Mucosa of descending colon (tissue), 3 donors: Measurements from ENCODE around the gene CFC1. TPM values are rescaled to one million over a fixed set of nuclear protein-coding genes. Genes with fewer than 3 reads are reported as not detected.
A peak's percentile ranks its signal among the peaks of the same experiment; 100 is the strongest.
"Not testable (repeated sequence)": the region's sequence is repeated elsewhere in the genome, so short reads cannot be mapped to it uniquely, and the experiment has no call there.

ENCODE experiments used
- ATAC-seq: fragments of 200-7000 bp; cut with Tn5 transposase; one replicate; pipeline ENCODE4 v1.9.1; 2020; ENCODE audit warnings: mild to moderate bottlenecking, moderate library complexity
- DNase-seq, 3 donors: peaks; one replicate each; pipeline ENCODE4 v3.0.0-alpha.2; 2020
- H3K36me3 ChIP-seq: fragments of 200-600 bp; one replicate; pipeline ENCODE4 v1.8.0; 2021; ENCODE audit warnings: low read depth, mild to moderate bottlenecking
- H3K4me1 ChIP-seq: fragments of 200-600 bp; one replicate; pipeline ENCODE4 v1.8.0; 2021; ENCODE audit warnings: low read depth, mild to moderate bottlenecking
- H3K4me3 ChIP-seq: fragments of 200-600 bp; one replicate; pipeline ENCODE4 v1.8.0; 2021; ENCODE audit warnings: mild to moderate bottlenecking
- H3K9me3 ChIP-seq: fragments of 200-600 bp; one replicate; pipeline ENCODE4 v1.8.0; 2021; ENCODE audit warnings: mild to moderate bottlenecking
- intact Hi-C, 2 donors: fragments of 100-400 bp; cut with DNase I in 1 of 2; cut with micrococcal nuclease in 1 of 2; formaldehyde crosslinking; loops; one replicate each; pipeline versions ENCODE4 v1.11.0 to v1.11.1; 2022; cut with DNase I, micrococcal nuclease
- long read RNA-seq, 2 donors: library from polyadenylated mRNA; unstranded; transcript quantifications; one replicate each; pipeline ENCODE4 v2.0.0, GENCODE V29; 2019 to 2021
- total RNA-seq, 3 donors: library from RNA; stranded (reverse); fragmentation: NEBNext Ultra II Directional in 2 of 3; extraction: Animal tissue kit (Norgen Biotek cat#: 25700) in 2 of 3; gene quantifications; one replicate each; pipeline versions ENCODE4 v1.2.1 to v1.2.4, GENCODE V29; 2021 to 2023
- donor health status: DM: no; HTN: no; CAD: no; lungs with moderate emphysema.
- donor health status: DM: no; HTN: no; CAD: no.
- donor health status: DM: no; HTN: yes; CAD: no.

Gene CFC1
- under 1 TPM; 0.28 to 0.92 (median 0.69) TPM for total RNA-seq
- long read RNA-seq, donor 1, result 0 reads
- long read RNA-seq, donor 2, result 0 reads

DNA sequence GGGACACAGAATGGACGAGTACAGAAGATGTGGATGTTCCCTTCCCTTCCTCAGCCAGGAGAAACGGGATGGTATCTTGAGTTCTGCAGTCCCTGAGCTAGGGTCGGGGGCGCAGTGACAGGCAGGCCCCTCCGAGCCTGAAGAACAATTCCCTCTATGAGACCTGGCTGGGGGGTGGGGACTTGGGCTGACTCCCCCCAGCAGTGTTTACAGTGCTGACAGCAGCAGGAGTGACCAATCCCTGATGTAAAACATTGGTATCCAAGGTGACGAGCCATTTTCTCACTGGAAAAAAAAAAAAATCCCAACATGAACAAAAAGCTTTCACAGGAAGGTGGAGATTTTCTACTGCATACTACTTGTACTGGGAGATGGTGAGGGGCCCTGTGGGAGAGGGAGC is at the start of gene CFC1:
Gene CFC1, minus strand, starts transcription at position 183 of the 400 bp plus-strand sequence. CDS start 288 bp downstream, outside the sequence.
- H3K4me1 ChIP-seq, H3K4me3 ChIP-seq, ATAC-seq, H3K36me3 ChIP-seq, intact Hi-C loops, H3K9me3 ChIP-seq, DNase-seq: not testable (repeated sequence)

DNA sequence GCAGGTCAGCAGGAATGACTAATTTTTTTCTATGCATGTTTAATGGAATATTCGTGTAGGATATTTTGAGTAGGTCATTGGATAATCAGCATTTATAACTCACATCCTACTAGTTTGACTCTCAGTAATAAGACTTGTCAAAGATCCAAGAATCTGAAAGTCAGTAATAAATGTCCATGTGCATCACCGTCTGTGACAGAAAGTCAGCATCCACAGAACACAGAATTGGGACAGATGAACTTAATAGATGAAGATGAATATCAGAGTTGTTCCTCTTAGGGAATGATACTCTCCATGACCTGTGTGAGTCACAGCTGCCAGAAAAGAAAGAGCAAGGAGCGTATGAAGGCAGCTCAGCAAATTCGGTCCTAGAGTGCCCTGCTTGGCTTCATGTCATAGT is 42.3 kb upstream of the CFC1 start:
- ATAC-seq, H3K4me1 ChIP-seq, intact Hi-C loops, H3K36me3 ChIP-seq, H3K4me3 ChIP-seq, DNase-seq, H3K9me3 ChIP-seq: not testable (repeated sequence)

DNA sequence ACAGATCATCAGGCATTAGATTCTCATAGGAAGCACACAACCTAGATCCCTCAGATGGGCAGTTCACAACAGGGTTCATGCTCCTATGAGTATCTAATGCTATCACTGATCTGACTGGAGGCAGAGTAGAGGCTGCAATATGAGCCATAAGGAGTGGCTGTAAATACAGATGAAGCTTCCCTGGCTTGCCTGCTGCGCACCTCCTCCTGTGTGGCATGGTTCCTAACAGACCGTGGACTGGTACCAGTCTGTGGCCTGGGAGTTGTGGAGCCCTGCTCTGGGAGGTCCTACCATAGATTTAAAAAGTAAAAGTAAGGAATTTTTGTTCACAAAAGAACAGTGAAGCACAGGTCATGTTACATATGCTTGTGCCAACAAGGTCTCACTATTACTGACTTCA is 39.6 kb upstream of the CFC1 start:
- H3K4me1 ChIP-seq, H3K4me3 ChIP-seq, H3K36me3 ChIP-seq, DNase-seq, ATAC-seq, intact Hi-C loops, H3K9me3 ChIP-seq: not testable (repeated sequence)

DNA sequence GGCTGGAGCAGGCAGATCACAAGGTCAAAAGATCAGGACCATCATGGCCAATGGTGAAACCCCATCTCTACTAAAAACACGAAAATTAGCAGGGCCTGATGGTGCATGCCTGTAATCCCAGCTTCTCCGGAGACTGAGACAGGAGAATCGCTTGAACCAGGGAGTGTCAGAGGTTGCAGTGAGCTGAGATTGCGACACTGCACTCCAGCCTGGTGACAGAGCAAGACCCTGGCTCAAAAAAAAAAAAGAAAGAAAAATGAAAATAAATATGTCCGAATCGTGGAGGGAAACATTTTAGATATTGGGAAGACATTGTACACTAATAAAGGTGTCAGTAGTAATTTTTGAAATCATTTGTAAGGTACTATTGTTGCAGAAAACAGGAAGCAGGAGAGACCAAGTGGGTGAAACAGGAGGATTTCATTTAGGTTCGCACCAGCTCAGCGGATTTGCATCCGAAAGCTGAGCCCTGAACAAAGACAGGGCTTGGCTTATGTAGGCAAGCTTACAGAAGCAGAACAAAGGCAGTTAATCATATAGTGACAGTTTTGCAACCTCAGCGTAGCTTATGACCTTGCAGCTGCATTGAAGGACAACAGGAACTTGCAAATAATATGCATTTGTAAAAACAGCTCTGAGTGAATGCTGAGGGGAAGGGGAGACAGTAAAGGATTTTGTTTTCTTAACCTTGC is 29.6 kb upstream of the CFC1 start:
- H3K36me3 ChIP-seq, H3K4me1 ChIP-seq, intact Hi-C loops, H3K9me3 ChIP-seq, DNase-seq, H3K4me3 ChIP-seq, ATAC-seq: not testable (repeated sequence)

DNA sequence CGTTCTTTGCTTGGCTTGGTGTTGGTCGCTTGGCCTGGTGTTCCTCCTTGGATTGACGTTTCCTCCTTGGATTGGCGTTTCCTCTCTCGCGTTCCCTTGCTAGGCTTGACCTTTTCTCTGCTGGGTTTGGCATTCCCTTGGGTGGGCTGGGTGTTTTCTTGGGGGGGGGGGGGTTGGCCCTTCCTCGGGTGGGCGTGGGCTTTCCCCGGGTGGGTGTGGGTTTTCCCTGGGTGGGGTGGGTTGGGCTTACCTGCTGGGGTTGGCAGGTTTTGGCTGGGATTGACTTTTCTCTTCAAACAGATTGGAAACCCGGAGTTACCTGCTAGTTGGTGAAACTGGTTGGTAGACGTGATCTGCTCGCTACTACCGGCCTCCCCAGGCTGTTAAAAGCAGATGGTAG is 11.8 kb upstream of the CFC1 start, which contains the start of gene POTEJ:
Gene POTEJ, plus strand, starts transcription at position 301 of the 400 bp plus-strand sequence. Its CDS starts 93 bp downstream, at position 394.
- DNase-seq, H3K4me1 ChIP-seq, intact Hi-C loops, H3K4me3 ChIP-seq, H3K36me3 ChIP-seq, H3K9me3 ChIP-seq, ATAC-seq: not testable (repeated sequence)

DNA sequence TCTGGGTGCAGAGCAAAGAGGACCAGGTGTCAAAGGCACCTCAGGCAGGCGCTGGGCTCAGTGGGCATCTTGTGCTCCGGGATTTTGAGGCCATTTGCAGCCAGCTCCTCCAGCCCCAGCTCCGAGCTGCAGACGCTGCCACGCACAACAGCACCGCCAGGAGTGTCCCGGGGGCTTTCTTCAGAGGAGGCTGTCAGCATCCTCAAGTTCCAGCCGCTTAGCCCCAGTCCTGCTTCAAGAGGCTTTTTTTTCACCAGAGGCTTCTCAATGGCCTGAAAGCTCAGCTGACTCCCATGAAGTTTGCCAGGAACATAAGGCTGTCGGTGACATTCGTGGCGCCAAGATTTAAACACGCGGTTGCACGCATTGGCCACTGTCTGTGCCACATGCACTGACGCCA is 11.1 kb upstream of the CFC1 start:
- H3K9me3 ChIP-seq, H3K36me3 ChIP-seq, DNase-seq, intact Hi-C loops, ATAC-seq, H3K4me1 ChIP-seq, H3K4me3 ChIP-seq: not testable (repeated sequence)

DNA sequence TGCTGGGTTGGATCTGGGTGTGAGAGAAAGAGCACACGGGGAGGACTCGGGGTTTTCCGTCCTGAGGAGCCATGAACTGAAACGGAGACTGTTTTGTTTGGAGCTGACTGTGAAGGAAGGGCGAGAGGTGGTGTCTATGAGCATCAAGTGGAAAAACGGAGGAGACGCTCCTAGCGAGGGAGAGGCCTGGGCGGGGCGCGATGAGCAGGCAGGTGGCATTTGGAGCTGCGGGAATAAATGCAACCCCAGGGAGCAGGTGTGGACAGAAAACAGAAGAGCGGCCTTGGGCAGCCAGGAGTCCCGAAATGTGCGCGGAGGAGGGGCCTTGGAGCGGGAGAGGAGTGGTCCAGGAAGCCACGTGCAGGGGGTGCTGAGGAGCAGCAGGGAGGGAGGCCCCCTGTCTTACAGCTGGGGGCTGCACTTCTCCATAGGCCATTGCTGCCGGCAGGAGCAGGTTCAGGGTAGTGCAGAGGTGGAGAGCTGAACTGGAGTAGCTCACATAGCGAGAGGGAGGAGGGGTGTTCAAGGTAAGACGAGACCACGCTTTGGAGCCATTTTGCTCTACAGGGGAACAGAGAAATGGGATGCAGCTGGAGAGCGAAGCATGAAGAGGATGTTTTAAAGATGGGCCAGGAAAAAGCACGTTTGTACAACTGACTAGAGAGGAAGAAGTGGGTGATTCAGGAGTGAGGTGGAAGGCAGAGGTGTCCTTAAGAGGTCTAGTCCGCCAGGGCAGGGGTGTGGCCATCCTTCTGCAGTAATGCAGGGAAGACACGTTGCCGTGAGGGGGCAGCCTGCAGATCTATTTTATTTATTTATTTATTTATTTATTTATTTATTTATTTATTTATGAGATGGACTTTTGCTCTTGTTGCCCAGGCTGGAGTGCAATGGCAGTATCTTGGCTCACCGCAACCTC is 9.9 kb upstream of the CFC1 start:
- peak; percentile 39 for ATAC-seq

DNA sequence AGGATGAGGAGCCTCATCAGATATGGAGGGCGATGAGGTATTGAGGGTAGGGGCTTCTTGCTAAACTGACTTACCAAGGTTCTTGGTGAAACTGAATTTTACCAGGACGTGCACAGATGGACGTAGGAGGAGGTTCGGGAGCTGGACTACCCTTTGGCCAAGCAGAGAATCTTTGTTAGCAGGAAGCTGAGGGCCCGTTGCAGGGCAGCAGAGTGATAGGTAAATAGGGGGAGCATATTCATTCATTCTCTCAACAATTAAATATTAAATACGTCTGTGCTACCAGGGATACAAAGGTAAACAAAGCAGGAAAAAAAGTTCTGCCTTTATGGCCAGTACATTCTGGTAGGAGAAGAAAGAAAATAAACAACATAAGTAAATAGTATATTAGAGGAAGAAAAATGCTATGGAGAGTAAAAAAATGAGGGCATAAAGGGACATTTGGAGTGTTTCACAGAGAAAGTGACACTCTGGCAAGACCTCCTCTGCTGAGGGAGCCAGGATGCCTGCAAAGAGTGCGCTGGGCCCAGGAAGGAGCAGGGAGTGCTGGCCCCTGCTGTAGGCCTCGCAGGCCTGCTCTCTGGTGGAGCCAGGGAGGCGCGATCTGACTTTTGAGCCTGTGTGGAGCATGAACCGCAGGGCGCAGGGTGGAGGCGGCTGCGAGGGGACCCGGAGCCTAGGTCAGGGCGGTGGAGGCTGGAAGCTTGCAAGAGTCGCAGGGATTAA is 9.1 kb upstream of the CFC1 start:
- H3K4me1 ChIP-seq, DNase-seq, H3K9me3 ChIP-seq, H3K36me3 ChIP-seq, intact Hi-C loops, H3K4me3 ChIP-seq: not testable (repeated sequence)
- peak; percentile 30 for ATAC-seq

More for the DNA sequence above, 9.9 kb upstream of the CFC1 start:
- intact Hi-C loops, H3K4me1 ChIP-seq, DNase-seq, H3K36me3 ChIP-seq, H3K9me3 ChIP-seq, H3K4me3 ChIP-seq: not testable (repeated sequence)

DNA sequence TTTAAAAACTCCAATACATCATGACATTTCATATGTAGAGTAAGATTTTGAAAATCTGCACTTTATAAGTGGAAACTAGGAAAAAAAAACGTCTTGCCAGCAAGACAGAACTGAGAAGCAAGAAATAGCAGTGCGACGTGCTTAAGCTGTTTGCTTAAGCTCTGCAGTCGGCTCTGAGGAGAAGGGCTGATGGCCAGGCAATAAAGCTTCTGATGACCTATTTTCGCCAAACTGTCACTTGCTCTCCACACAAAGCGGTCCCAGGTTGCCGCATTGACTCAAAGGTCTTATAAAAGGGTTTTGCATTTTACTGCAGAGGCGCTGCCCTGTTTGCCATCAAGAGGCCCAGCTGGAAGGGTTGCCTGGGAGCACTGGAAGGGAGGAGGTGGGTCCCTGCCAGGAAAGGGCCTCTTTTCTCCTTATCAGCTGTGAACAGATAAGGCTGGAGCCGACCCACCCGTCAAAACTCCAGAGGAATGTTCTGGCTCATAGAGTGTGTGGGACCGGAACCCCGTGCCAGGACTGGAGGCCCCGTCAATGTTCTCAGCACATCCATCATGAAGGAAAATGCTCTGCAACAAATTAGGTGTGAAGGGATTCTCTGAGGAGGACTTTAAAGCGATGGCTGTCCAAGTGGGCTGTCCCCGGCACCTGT is 2.4 kb upstream of the CFC1 start:
- peak; percentile 78 for ATAC-seq
- H3K4me3 ChIP-seq, H3K4me1 ChIP-seq, H3K9me3 ChIP-seq, DNase-seq, intact Hi-C loops, H3K36me3 ChIP-seq: not testable (repeated sequence)

DNA sequence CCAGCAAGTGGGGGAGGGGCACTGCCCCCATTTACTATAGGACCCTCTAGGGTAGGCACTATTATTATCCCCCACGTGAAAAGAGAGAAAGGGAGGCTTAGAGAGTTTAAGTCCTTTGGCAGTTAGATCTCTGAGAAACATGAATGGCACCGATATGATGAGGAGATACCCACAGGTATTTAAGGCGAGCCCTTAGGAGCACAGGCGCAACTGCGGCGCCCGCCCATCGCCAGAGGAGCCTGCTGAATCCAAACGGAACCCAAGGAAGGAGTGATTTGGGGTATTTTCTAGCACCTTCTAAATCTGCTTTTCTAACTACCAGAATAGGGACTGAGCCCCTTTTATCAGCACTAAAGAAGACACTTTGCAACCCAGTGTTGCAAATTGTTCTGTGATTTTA is 551 bp upstream of the CFC1 start:
- H3K9me3 ChIP-seq, H3K4me3 ChIP-seq, ATAC-seq, H3K4me1 ChIP-seq, H3K36me3 ChIP-seq, DNase-seq, intact Hi-C loops: not testable (repeated sequence)

DNA sequence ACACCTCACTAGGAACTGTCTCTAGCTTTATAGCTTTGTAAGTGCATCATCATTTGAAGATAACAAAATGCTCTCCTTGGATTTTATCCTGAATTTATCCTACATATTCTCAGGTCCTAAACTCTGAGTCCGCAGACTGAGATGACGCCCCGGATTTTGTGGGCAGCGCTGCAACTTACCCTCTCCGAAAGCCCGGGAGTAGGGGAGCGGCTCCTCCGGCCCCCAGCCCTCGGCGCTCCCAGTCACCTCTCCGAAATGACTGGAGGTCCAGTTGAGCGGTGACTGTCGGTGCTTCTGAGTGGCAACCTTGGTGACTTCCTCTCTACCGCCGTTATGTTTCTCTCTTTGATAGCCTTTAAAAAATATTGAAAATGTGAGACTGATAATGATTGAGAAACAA is 912 bp downstream of the CFC1 start:
- H3K36me3 ChIP-seq, H3K4me3 ChIP-seq, H3K4me1 ChIP-seq, H3K9me3 ChIP-seq, intact Hi-C loops, DNase-seq, ATAC-seq: not testable (repeated sequence)

DNA sequence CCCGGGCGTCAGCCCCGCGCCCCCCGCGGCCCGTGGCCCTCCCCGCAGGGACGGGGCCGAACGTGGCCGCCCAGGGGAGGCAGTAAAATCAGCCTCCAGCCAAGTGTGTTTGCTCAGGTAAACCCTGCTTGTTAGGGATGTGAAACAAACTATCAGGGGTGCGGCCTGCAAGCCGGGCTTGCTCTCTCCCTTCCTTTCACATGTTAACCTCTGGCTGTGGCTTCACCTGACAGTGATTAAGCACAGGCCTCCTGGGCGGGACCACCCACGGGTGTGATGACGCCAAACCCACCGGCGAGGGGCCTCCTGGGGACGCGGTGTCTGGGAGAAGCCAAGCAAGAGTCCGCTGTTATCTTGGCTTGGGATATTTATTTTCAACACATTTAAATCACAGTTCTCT is 1.4 kb downstream of the CFC1 start:
- ATAC-seq, result peak; percentile 24
- H3K36me3 ChIP-seq, H3K4me3 ChIP-seq, H3K4me1 ChIP-seq, DNase-seq, H3K9me3 ChIP-seq, intact Hi-C loops: not testable (repeated sequence)

DNA sequence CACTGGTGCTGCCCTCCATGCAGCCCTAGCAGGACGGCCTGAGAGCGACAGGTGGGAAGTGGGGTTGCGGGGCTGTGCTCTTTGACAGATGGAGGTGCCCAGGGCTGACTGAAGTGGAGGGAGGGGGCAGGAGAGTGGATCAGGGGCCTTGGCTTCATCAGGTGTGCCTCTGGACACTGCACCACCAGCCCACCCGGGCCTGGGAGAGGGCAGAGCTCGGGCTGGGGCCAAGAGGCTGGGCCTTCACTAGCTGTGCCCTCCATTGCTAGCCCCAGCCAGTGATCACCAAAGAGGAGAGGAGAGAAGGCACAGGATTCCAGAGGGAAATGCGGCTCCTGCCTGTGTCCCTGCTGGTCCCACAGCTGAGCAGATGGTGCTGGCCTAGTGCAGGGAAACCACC is 2.6 kb downstream of the CFC1 start:
- intact Hi-C loops, ATAC-seq: not testable (repeated sequence)

More for the DNA sequence above, 2.6 kb downstream of the CFC1 start:
- not testable (repeated sequence) for H3K4me3 ChIP-seq, DNase-seq, H3K9me3 ChIP-seq, H3K36me3 ChIP-seq, H3K4me1 ChIP-seq
